VCaP (cell line): ENCODE measurements around the gene TEAD1.

Experiments
- H3K27ac ChIP-seq: fragments of 450-650 bp; 2 replicates; pipeline ENCODE4 v1.5.1; 2017
- TF ChIP-seq, protein P1 (sequence below): fragments of 450-650 bp; conservative IDR thresholded peaks from 2 replicates; pipeline ENCODE4 v1.5.1; 2017; ENCODE audit warnings: mild to moderate bottlenecking, moderate library complexity

Gene TEAD1

GRCh38 chr11:12949453-12949852 is 275.2 kb downstream of the TEAD1 start:
- TF ChIP-seq, protein P1, sequence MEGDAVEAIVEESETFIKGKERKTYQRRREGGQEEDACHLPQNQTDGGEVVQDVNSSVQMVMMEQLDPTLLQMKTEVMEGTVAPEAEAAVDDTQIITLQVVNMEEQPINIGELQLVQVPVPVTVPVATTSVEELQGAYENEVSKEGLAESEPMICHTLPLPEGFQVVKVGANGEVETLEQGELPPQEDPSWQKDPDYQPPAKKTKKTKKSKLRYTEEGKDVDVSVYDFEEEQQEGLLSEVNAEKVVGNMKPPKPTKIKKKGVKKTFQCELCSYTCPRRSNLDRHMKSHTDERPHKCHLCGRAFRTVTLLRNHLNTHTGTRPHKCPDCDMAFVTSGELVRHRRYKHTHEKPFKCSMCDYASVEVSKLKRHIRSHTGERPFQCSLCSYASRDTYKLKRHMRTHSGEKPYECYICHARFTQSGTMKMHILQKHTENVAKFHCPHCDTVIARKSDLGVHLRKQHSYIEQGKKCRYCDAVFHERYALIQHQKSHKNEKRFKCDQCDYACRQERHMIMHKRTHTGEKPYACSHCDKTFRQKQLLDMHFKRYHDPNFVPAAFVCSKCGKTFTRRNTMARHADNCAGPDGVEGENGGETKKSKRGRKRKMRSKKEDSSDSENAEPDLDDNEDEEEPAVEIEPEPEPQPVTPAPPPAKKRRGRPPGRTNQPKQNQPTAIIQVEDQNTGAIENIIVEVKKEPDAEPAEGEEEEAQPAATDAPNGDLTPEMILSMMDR, result no peak
- no peak overlapping the region for H3K27ac ChIP-seq

GRCh38 chr11:12950670-12951069 is 276.4 kb downstream of the TEAD1 start:
- H3K27ac ChIP-seq, result no peak overlapping the region
- TF ChIP-seq, protein P1, result no peak

DNA sequence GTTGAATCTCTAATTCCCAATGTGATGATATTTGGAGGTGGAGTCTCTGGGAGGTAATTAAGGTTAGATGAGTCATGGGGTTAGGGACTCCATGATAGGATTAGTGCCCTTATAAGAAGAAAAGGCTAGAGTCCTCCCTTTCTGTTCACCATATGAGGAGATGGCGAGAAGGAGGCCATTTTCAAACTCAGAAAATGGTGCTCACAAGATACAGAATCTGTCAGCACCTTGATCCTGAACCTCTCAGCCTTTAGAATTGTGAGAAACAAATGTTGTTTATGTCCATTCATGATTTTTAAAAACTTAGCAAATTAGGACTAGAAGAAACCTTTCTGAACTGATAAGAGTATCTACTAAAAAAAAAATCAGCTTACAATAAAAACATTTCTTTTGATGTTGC is 277.2 kb downstream of the TEAD1 start:
- no peak overlapping the region for H3K27ac ChIP-seq
- TF ChIP-seq, protein P1, result no peak

- TF ChIP-seq, protein P1, result no peak
Observed at GRCh38 chr11:12952094-12952493, 277.9 kb downstream of the TEAD1 start.

GRCh38 chr11:12958986-12959385 is 284.8 kb downstream of the TEAD1 start:
- H3K27ac ChIP-seq, result no peak overlapping the region
- TF ChIP-seq, protein P1, result no peak

More at GRCh38 chr11:12952094-12952493, 277.9 kb downstream of the TEAD1 start:
- no peak overlapping the region for H3K27ac ChIP-seq

GRCh38 chr11:12961615-12962014 is 287.4 kb downstream of the TEAD1 start:
- no peak overlapping the region for H3K27ac ChIP-seq
- TF ChIP-seq, protein P1, result peak; percentile 29

DNA sequence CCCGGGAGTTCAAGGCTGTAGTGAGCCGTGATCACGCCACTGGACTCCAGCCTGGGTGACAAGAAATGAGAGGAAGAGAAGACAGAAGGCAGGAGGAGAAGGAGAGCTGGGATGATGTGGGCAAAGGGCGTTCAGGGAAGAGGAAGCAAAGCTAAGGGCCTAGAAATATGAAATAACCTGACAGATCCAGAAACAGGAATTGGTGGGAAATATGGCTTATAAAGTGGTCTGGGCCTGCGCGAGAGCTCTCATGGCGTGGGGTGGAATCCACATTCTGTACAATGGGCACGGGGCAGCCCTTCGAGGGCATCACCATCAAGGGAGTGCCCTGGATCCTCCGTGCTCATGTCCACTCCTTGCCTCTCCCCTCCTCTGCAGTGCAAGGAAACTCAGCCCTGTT is 288.1 kb downstream of the TEAD1 start:
- H3K27ac ChIP-seq, result no peak overlapping the region
- TF ChIP-seq, protein P1, result no peak
